Bronchial epithelial cell (primary cell): ENCODE results near the gene HORMAD2. TPM values are rescaled to one million over a fixed set of nuclear protein-coding genes. Genes with fewer than 3 reads are reported as not detected.
A peak's percentile ranks its signal among the peaks of the same experiment; 100 is the strongest.
"Not testable (repeated sequence)": the region's sequence is repeated elsewhere in the genome, so short reads cannot be mapped to it uniquely, and the experiment has no call there.

ENCODE experiments used
- DNase-seq: peaks from one replicate; pipeline ENCODE4 v3.0.0-alpha.2; 2010; ENCODE audit warnings: low read depth
- FAIRE-seq: peaks from 2 replicates; lab custom pipeline; 2011; peaks lifted over from hg19 to GRCh38; lab: Jason Lieb, UNC
- H3K27me3 ChIP-seq: 2 replicates; pipeline ENCODE4 v1.5.1; 2011; ENCODE audit warnings: low read length; ENCODE audit not compliant: control insufficient read depth, insufficient read depth
- H3K36me3 ChIP-seq: 2 replicates; pipeline ENCODE4 v1.5.1; 2011; ENCODE audit warnings: low read length; ENCODE audit not compliant: control insufficient read depth, insufficient read depth
- H3K4me3 ChIP-seq: 2 replicates; pipeline ENCODE4 v1.5.1; 2011; ENCODE audit warnings: mild to moderate bottlenecking, low read depth, low read length, control low read depth
- total RNA-seq: library from RNA; depleted of rRNA; stranded (reverse); fragments of >200 nt; gene quantifications from 2 replicates; pipeline ENCODE4 v1.2.1, GENCODE V29; 2014
- TF ChIP-seq, protein P1 (sequence below): IDR thresholded peaks from 2 replicates; pipeline ENCODE4 v1.5.1; 2011; ENCODE audit warnings: mild to moderate bottlenecking, moderate library complexity, low read length, control low read depth, inconsistent platforms; ENCODE audit not compliant: insufficient read depth, severe bottlenecking

Gene HORMAD2
- total RNA-seq, 1 donor from 2014 or later, result not detected

DNA sequence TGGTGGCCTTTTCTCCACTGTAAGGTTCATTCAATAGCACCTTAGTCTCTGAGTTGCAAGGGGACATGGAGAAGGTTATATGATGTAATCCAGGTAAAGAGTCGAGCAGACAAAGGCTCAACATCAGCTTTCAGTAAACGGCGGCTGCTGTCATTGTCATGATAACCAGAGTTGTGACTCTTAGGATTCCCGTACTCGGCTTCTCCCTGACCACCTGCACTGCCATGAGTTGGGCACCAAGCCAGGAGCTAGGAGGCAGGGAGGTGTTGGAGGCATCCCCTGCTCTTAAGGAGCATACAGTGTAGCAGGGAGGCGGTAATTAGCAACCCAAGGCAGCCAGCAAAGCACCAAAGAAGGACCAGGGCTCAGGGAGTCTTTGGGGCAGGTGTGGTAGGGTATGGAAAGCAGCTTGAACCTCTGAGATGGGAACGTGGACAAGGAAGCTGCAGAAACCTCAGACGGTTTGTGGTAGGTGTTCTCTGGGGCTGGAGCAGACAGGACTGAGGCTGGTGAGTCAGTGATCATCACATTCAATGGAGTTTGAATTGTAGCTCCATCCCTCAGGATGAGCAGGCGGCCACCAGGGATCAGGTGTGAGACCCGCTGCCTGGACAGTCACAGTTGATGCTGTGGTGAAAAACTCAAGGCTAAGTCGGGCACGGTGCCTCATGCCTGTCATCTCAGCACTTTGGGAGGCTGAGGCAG is 134.6 kb downstream of the HORMAD2 start:
- H3K4me3 ChIP-seq, result no peak overlapping the region
- TF ChIP-seq, protein P1, sequence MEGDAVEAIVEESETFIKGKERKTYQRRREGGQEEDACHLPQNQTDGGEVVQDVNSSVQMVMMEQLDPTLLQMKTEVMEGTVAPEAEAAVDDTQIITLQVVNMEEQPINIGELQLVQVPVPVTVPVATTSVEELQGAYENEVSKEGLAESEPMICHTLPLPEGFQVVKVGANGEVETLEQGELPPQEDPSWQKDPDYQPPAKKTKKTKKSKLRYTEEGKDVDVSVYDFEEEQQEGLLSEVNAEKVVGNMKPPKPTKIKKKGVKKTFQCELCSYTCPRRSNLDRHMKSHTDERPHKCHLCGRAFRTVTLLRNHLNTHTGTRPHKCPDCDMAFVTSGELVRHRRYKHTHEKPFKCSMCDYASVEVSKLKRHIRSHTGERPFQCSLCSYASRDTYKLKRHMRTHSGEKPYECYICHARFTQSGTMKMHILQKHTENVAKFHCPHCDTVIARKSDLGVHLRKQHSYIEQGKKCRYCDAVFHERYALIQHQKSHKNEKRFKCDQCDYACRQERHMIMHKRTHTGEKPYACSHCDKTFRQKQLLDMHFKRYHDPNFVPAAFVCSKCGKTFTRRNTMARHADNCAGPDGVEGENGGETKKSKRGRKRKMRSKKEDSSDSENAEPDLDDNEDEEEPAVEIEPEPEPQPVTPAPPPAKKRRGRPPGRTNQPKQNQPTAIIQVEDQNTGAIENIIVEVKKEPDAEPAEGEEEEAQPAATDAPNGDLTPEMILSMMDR, result no peak
- DNase-seq, result no peak
- H3K36me3 ChIP-seq, result no peaks in the 10 kb centered on the region
- FAIRE-seq, result no peak
- H3K27me3 ChIP-seq, result no peaks in the 10 kb centered on the region

DNA sequence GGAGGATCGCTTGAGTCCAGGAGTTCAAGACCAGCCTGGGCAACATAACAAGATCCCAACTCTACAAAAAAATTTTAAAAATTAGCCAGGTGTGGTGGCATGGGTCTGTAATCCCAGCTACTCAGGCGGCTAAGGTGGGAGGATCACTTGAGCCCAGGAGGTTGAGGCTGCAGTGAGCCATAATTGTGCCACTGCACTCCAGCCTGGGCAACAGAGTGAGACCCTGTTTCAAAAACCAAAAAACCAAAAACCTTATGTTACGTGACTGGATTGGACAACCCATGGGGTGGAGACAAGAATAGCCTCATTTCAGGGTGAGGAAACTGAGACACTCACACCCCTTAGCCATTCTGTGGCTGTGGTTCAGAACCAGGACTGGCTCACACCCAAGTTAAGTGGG is 136.0 kb downstream of the HORMAD2 start:
- not testable (repeated sequence) for FAIRE-seq, H3K36me3 ChIP-seq, H3K27me3 ChIP-seq, DNase-seq, H3K4me3 ChIP-seq

DNA sequence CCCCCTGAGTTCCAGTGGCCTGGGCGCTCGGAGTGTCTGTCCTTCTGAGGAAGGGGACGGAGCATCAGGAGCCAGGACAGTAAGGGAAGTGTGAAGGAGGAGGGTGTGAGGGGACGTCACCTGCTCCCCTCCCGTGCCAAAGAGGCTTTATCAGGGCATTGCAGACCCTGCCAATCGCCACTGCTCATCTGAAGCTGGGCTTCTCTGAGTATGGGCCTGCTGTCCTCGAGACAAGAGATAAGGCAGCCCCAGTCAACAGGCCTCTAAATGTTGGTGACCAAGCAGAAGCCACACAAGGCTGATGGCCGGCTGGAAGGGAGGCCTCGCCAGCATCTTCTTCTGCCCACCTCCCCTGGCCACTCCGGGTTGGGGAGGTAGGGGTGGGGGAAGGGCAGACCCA is 136.4 kb downstream of the HORMAD2 start:
- Histone ChIP-seq H3K36me3 (no peaks in the 10 kb centered on the region), H3K27me3 (no peaks in the 10 kb centered on the region), H3K4me3 (no peak overlapping the region)
- FAIRE-seq (no peak), DNase-seq (no peak)
- TF ChIP-seq, protein P1, result no peak

DNA sequence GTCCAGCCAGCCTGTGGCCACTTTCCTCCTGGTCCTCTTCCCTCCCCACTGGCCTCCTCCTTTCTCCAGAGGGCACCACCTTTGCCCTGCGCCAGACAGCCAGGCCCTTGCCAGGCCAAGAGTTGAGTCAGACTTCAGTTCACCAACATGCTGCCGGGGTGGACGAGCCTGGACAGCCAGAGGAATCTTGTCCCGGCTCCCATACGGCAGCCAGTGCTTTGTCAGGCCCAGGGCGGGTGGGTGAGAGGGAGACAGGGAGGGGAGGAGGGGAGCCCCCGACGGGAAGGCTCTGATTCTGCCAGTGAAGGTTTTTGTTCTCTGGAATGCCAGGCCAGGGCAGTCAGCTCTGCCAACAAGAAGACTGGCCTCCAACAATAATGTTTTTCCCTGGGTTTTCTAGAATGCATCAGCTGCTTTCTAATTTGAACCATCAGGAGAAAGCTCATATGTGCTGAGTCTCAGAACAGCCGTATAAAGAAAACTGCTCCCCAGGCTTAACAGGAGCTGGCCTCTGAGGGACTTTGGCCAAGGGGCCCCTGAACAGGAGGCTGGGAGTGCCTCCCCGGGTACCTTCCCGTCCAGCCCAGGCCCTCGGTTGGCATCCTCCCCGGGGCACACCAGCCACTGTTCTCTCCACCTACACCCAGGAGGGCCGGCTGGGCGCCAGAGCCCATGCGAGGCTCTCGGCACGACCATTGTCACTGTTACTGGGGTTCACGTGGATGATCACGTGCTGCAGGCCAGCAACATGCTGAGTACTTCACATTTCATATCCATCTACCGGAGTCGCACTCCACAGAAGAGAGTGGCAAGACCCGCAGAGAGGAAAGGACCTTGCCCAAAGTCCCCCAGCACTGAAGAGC is 137.7 kb downstream of the HORMAD2 start:
- no peak for FAIRE-seq

DNA sequence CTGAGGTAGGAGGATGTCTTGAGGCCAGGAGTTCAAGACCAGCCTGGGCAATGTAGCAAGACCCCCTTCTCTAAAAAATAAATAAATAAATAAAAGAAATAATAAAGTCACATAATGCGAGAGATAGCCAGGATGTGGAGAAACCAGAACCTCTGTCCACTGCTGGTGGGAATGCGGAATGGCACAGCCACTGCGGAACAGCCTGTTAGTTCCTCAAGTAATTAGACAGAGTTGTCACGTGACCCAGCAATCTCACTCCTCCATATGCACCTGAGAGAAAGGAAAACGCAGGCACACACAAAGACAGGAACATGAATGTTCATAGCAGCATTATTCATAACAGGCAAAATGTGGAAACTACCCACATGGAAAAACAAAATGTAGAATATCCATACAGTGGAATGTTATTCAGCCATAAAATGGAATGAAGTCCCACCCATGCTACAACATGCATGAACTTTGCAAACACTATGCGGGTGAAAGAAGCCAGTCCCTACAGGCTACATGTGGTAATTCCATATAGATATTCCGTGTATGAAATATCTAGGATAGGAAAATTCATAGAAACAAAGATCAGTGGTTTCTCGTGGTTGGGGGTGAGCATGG is 138.9 kb downstream of the HORMAD2 start:
- H3K4me3 ChIP-seq, result no peak overlapping the region
- no peaks in the 10 kb centered on the region for H3K27me3 ChIP-seq
- FAIRE-seq (no peak), DNase-seq (no peak)
- H3K36me3 ChIP-seq, result no peaks in the 10 kb centered on the region
- TF ChIP-seq, protein P1, result no peak

More for the DNA sequence above, 137.7 kb downstream of the HORMAD2 start:
- TF ChIP-seq, protein P1, result no peak
- H3K36me3 ChIP-seq, result no peaks in the 10 kb centered on the region
- H3K27me3 ChIP-seq, result no peaks in the 10 kb centered on the region
- no peak overlapping the region for H3K4me3 ChIP-seq
- DNase-seq, result peak; percentile 32

DNA sequence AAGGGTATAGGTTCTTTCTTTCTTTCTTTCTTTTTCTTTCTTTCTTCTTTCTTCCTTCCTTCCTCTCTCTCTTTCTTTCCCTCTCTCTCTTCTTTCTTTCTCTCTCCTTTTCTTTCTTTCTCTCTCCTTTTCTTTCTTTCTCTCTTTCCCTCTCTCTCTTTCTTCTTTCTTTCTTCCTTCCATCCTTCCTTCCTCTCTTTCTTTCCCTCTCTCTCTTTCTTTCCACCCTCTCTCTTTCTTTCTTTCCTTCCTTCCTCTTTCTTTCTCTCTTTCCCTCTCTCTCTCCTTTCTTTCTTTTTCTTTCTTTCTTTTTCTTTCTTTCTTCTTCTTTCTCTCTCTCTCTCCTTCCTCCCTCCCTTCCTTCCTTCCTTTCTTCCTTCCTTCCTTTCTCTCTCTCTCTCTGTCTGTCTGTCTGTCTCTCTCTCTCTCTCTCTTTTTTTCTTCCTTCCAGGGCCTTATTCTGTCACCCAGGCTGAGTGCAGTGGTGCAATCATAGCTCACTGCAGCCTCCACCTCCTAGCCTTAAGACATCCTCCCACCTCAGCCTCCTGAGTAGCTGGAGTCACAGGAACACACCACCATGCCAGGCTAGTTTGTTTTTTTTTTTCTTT is 139.5 kb downstream of the HORMAD2 start:
- Histone ChIP-seq H3K27me3 (no peaks in the 10 kb centered on the region), H3K4me3 (no peak overlapping the region), H3K36me3 (no peaks in the 10 kb centered on the region)
- DNase-seq (no peak), FAIRE-seq (no peak)
- TF ChIP-seq, protein P1, result no peak
